ENCODE data around the gene SYNJ2BP.

Gene SYNJ2BP

DNA sequence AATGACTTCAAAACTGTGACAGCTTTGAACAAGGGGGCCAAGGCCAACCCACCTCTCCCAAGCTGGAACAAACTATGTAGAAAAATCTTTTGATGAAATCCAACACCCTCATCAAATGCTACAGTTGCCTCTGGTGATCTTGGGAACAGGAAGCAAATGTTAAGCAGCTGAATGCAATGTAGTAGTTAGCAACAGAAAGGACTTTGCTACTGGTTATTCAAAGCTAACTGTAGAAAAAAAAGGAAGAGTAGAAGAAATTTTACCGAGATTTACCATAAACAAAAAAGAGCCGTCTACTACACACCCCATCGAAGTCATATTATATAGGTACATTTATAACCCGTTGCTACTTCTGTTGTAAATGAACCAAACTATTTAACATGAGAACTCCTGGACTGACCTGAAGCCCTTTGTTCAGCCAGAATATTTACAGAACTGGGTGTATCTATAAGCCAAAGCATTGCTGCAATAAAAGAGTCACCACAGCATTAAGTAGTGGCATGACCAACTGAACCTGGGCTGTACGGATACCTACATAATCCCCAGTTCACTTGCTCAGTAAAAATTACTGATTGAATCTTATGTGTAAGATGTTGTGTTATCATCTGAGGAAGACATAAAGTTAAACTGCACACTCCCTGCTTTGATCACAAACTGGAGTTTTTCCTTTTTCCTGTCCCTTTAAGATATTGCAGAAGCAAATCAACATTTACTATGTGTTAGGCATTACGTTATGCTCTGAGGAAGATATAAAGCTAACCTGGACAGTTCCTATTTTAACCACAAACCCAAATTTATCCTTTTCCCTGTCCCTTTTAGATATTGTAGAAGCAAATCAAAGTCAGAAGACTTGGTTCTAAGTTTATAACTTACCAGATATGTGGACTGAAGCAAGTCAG, 25.1 kb downstream of the SYNJ2BP start:
- DNase-seq (ENCODE audit: low read depth), result no peak

GRCh38 chr14:70382536-70382935, 34.4 kb downstream of the SYNJ2BP start:
- DNase-seq (ENCODE audit: low read depth), result no peak

GRCh38 chr14:70380824-70381223, 36.1 kb downstream of the SYNJ2BP start:
- no peak for DNase-seq (ENCODE audit: low read depth)

DNA sequence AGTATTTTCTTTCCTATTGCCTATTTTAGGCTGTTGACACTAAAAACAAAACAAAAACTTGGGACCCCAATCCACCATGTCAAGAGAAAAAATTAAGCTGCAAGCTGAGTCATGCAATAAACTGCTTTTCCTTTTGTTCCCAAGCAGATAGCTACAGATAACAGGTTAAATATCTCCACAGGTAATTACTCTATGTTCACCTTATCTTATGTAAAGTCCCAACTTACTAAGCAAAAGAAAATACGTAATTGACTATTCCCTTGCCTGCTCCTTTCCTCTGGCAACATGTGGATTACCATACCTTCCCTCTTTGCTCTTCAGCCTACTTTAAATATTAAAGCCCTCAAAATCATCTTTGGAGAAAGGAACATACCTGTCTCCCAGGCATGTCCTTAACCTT, 38.2 kb downstream of the SYNJ2BP start:
- no peak for DNase-seq (ENCODE audit: low read depth)

Measured in EH (cell line).